GM12801 (cell line): Measurements from ENCODE around the gene NPFF.

ENCODE experiments used
- CTCF ChIP-seq: IDR thresholded peaks from one replicate; pipeline ENCODE4 v1.5.1; 2011; ENCODE audit warnings: control low read depth; ENCODE audit not compliant: insufficient read length; ENCODE audit errors: extremely low read depth

The NPFF gene

GRCh38 chr12:53464685-53465418, 42.4 kb downstream of the NPFF start:
- TF ChIP-seq CTCF = no peak

- TF ChIP-seq CTCF = no peak
Observed at GRCh38 chr12:53463802-53464560, 43.3 kb downstream of the NPFF start.

GRCh38 chr12:53462935-53463334, 44.3 kb downstream of the NPFF start:
- TF ChIP-seq CTCF = no peak

GRCh38 chr12:53461591-53461990, 45.7 kb downstream of the NPFF start:
- TF ChIP-seq CTCF = no peak

GRCh38 chr12:53461059-53461458, 46.2 kb downstream of the NPFF start:
- TF ChIP-seq CTCF = no peak

GRCh38 chr12:53459097-53459496, 48.2 kb downstream of the NPFF start:
- no peak for TF ChIP-seq CTCF
